PC-3 (cell line): ENCODE data around the gene ASCC3.

ENCODE experiments used
- EZH2 ChIP-seq: fragments of 300-600 bp; sonication (generic); IDR thresholded peaks from one replicate; pipeline ENCODE4 v1.6.1; 2017; ENCODE audit warnings: antibody characterized with exemption, mild to moderate bottlenecking, low read length; ENCODE audit not compliant: unreplicated experiment
- EZH2phosphoT487 ChIP-seq: fragments of 300-600 bp; sonication (generic); IDR thresholded peaks from 2 replicates; pipeline ENCODE4 v1.6.1; 2018; ENCODE audit warnings: mild to moderate bottlenecking, antibody characterized with exemption, low read length, borderline replicate concordance
- TF ChIP-seq, protein P1 (sequence below): fragments of 300-600 bp; sonication (generic); conservative IDR thresholded peaks from 2 replicates; pipeline ENCODE4 v1.5.1; 2017; ENCODE audit warnings: antibody characterized with exemption, low read depth, mild to moderate bottlenecking, low read length

DNA sequence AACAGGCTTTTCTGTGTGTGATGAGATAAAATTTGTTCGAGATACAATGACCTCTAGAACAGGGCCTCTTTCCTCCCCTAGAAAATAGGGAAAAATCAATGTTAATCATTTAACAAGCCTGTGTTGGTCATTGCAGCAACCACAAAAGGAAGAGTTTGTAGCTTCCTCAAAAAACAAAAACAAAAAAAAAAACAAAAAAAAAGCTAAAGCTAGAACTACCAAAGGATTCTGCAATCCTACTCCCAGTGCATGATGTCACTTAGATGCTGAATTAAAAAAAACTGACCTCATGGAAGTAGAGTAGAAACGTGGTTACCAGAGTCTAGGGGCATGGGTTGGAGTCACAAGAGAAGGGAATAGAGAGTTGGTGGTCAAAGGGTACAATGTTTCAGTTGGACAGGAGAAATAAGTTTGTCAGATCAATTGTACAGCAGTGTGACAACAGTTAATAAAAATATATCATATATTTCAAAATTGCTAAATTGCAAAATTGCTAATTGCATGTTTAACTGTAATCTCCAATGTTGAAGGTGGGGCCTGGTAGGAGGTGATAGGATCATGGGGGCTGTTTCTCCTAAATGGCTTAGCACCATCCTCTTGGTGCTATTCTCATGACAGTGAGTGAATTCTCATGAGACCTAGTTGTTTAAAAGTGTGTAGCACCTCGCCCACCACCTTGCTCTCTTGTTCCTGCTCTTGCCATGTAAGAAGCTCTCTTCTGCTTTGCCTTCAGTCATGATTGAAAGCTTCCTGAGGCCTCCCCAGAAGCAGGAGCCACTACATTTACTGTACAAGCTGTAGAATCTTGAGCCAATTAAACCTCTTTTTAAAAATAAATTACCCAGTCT lies 253.0 kb downstream of the ASCC3 start:
- TF ChIP-seq, protein P1, sequence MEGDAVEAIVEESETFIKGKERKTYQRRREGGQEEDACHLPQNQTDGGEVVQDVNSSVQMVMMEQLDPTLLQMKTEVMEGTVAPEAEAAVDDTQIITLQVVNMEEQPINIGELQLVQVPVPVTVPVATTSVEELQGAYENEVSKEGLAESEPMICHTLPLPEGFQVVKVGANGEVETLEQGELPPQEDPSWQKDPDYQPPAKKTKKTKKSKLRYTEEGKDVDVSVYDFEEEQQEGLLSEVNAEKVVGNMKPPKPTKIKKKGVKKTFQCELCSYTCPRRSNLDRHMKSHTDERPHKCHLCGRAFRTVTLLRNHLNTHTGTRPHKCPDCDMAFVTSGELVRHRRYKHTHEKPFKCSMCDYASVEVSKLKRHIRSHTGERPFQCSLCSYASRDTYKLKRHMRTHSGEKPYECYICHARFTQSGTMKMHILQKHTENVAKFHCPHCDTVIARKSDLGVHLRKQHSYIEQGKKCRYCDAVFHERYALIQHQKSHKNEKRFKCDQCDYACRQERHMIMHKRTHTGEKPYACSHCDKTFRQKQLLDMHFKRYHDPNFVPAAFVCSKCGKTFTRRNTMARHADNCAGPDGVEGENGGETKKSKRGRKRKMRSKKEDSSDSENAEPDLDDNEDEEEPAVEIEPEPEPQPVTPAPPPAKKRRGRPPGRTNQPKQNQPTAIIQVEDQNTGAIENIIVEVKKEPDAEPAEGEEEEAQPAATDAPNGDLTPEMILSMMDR: no peak
- TF ChIP-seq EZH2phosphoT487 (no peak), EZH2 (no peak)
